ENCODE results near the gene AVPR2. TPM values are rescaled to one million over a fixed set of nuclear protein-coding genes. Genes with fewer than 3 reads are reported as not detected.

AVPR2 gene
- total and polyA plus RNA-seq, 9 of the 15 experiments (the other 6 are each of a cell fraction or from before 2014, with no cell fraction given): not detected

GRCh38 chrX:153927922-153928760 is 23.7 kb downstream of the AVPR2 start (continued):
- TF ChIP-seq, protein P1, sequence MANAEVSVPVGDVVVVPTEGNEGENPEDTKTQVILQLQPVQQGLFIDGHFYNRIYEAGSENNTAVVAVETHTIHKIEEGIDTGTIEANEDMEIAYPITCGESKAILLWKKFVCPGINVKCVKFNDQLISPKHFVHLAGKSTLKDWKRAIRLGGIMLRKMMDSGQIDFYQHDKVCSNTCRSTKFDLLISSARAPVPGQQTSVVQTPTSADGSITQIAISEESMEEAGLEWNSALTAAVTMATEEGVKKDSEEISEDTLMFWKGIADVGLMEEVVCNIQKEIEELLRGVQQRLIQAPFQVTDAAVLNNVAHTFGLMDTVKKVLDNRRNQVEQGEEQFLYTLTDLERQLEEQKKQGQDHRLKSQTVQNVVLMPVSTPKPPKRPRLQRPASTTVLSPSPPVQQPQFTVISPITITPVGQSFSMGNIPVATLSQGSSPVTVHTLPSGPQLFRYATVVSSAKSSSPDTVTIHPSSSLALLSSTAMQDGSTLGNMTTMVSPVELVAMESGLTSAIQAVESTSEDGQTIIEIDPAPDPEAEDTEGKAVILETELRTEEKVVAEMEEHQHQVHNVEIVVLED (CRISPR knock-in tag; IDR thresholded peaks at IDR 0.05): peak; percentile 82
- peak; percentile 72 for TF ChIP-seq ZFX (CRISPR knock-in tag; IDR thresholded peaks at IDR 0.05)
- TF ChIP-seq SMC3 (conservative IDR thresholded peaks at IDR 0.05; ENCODE audit: insufficient read depth, low read depth, low read length): no peak
- TF ChIP-seq ZBTB17 (CRISPR knock-in tag; IDR thresholded peaks at IDR 0.05): peak; percentile 71; the same call in 1 of the 2 replicates
- TF ChIP-seq FOXK2 (conservative IDR thresholded peaks at IDR 0.05 in 1 of 2, IDR thresholded peaks at IDR 0.05 in 1 of 2; ENCODE audit: low read depth in 2 of 2): peak; percentile 56 to 75; a peak in 3 of 4 replicates
- TF ChIP-seq HDAC8 (tag; IDR thresholded peaks at IDR 0.05): no peak
- TF ChIP-seq, protein P2, sequence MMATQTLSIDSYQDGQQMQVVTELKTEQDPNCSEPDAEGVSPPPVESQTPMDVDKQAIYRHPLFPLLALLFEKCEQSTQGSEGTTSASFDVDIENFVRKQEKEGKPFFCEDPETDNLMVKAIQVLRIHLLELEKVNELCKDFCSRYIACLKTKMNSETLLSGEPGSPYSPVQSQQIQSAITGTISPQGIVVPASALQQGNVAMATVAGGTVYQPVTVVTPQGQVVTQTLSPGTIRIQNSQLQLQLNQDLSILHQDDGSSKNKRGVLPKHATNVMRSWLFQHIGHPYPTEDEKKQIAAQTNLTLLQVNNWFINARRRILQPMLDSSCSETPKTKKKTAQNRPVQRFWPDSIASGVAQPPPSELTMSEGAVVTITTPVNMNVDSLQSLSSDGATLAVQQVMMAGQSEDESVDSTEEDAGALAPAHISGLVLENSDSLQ (IDR thresholded peaks at IDR 0.05): peak; percentile 69
- TF ChIP-seq TFAP4 (CRISPR knock-in tag; IDR thresholded peaks at IDR 0.05; ENCODE audit: borderline replicate concordance): peak; percentile 97
- peak; percentile 38 for TF ChIP-seq NFYB (IDR thresholded peaks at IDR 0.05; ENCODE audit: extremely low read depth, insufficient read length)

All from K562 (cell line).